Suprapubic skin (tissue), 4 donors: ENCODE results near the gene ABHD2. TPM values are rescaled to one million over a fixed set of nuclear protein-coding genes. Genes with fewer than 3 reads are reported as not detected.
"Not testable (repeated sequence)": the region's sequence is repeated elsewhere in the genome, so short reads cannot be mapped to it uniquely, and the experiment has no call there.

ENCODE experiments used
- DNase-seq, 2 donors: peaks; one replicate each; pipeline ENCODE4 v3.0.0-alpha.2; 2019; ENCODE audit warnings: low spot score in 2 of 2
- H3K27ac ChIP-seq: fragments of 200-600 bp; sonication (generic); one replicate; pipeline ENCODE4 v1.5.1; 2019
- H3K27me3 ChIP-seq: fragments of 200-600 bp; sonication (generic); one replicate; pipeline ENCODE4 v1.5.1; 2019
- H3K36me3 ChIP-seq: fragments of 200-600 bp; sonication (generic); one replicate; pipeline ENCODE4 v1.5.1; 2019
- H3K4me1 ChIP-seq: fragments of 200-600 bp; sonication (generic); one replicate; pipeline ENCODE4 v1.5.1; 2019
- H3K4me3 ChIP-seq: fragments of 200-600 bp; sonication (generic); one replicate; pipeline ENCODE4 v1.5.1; 2019; ENCODE audit warnings: mild to moderate bottlenecking
- H3K9me3 ChIP-seq: fragments of 200-600 bp; sonication (generic); one replicate; pipeline ENCODE4 v1.5.1; 2019
- EP300 ChIP-seq: sonication (generic); formaldehyde crosslinking; IDR thresholded peaks from one replicate; pipeline ENCODE4 v1.6.1; 2017; ENCODE audit warnings: antibody characterized with exemption
- POLR2A ChIP-seq, 2 donors: fragments of 450-650 bp; IDR thresholded peaks; one replicate each; pipeline ENCODE4 v1.6.1; 2017; ENCODE audit warnings: antibody characterized with exemption in 2 of 2, mild to moderate bottlenecking in 2 of 2, moderate library complexity in 2 of 2
- POLR2AphosphoS5 ChIP-seq, 3 donors: sonication (generic); formaldehyde crosslinking; IDR thresholded peaks; one replicate each; pipeline ENCODE4 v1.6.1; 2017; ENCODE audit warnings: antibody characterized with exemption in 3 of 3
- WGBS: methylation state at CpG from one replicate; pipeline ENCODE4 v1.1.5; 2018; 5-methylcytosine and 5-hydroxymethylcytosine counted together
- total RNA-seq, 4 donors: library from RNA; depleted of rRNA; stranded (reverse); fragments of >200 nt; gene quantifications; one replicate each; pipeline ENCODE4 v1.1.0, GENCODE V29; 2016
- TF ChIP-seq, protein P1 (sequence below), 2 donors: fragments of 200-600 bp in 1 of 2; fragments of 450-650 bp in 1 of 2; sonication (generic) in 1 of 2; IDR thresholded peaks; one replicate each; pipeline ENCODE4 v1.5.1; 2016 to 2019; ENCODE audit warnings: antibody characterized with exemption in 2 of 2, mild to moderate bottlenecking in 1 of 2, moderate library complexity in 1 of 2

ABHD2 gene
- total RNA-seq, 4 donors from 2014 or later = 38.0 to 78.0 (median 63.2) TPM

DNA sequence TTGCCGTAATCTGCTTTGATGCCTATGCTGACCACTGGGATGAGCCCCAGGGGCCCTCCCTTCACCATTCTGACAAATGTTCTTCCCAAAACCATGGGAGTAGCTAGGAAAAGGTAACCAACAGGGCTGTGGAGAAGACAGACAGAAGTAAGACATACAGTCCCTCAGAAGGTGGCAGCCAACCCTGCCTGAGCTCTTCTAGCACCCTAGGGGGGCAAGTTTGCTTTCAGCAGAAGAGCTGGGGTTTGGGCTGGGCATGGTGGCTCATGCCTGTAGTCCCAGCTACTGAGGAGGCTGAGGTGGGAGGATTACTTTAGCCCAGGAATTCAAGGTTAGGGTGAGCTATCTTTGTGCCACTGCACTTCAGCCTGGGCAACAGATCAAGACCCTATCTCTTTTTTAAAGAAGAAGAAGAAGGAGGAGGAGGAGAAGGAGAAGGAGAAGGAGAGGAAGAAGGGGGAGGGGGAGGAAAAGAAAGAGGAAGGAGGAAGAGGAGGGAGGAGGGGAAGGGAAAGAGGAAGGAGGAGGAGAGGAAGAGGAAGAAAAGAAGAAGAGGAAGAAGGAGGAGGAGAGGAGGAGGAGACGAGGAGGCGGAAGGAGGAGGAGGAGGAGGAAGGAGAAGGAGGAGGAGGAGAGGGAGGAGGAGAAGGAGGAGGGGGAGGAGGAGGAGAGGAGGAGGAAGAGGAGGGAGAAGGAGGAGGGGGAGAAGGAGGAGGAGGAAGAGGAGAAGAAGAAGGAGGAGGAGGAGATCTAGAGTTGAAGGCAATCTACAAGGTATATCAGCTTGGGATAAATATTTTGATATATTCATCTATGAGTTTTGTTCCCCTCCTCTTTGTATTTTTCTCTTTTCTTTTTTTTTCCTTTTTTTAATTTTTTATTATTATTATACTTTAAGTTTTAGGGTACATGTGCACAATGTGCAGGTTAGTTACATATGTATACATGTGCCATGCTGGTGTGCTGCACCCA is 44.9 kb upstream of the ABHD2 start:
- no peak overlapping the region for H3K4me3 ChIP-seq
- DNase-seq = no peak
- no peaks in the 10 kb centered on the region for H3K36me3 ChIP-seq
- no peaks in the 10 kb centered on the region for H3K27me3 ChIP-seq
- 80% methylated on average over 3 of the region's 3 CpGs for WGBS
- no peaks in the 10 kb centered on the region for H3K4me1 ChIP-seq
- no peak overlapping the region for H3K27ac ChIP-seq
- no peak for TF ChIP-seq POLR2A (IDR thresholded peaks at IDR 0.05)
- TF ChIP-seq, protein P1, sequence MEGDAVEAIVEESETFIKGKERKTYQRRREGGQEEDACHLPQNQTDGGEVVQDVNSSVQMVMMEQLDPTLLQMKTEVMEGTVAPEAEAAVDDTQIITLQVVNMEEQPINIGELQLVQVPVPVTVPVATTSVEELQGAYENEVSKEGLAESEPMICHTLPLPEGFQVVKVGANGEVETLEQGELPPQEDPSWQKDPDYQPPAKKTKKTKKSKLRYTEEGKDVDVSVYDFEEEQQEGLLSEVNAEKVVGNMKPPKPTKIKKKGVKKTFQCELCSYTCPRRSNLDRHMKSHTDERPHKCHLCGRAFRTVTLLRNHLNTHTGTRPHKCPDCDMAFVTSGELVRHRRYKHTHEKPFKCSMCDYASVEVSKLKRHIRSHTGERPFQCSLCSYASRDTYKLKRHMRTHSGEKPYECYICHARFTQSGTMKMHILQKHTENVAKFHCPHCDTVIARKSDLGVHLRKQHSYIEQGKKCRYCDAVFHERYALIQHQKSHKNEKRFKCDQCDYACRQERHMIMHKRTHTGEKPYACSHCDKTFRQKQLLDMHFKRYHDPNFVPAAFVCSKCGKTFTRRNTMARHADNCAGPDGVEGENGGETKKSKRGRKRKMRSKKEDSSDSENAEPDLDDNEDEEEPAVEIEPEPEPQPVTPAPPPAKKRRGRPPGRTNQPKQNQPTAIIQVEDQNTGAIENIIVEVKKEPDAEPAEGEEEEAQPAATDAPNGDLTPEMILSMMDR (IDR thresholded peaks at IDR 0.05) = no peak
- TF ChIP-seq EP300 = no peak
- no peak for TF ChIP-seq POLR2AphosphoS5 (IDR thresholded peaks at IDR 0.05)
- no peaks in the 10 kb centered on the region for H3K9me3 ChIP-seq

DNA sequence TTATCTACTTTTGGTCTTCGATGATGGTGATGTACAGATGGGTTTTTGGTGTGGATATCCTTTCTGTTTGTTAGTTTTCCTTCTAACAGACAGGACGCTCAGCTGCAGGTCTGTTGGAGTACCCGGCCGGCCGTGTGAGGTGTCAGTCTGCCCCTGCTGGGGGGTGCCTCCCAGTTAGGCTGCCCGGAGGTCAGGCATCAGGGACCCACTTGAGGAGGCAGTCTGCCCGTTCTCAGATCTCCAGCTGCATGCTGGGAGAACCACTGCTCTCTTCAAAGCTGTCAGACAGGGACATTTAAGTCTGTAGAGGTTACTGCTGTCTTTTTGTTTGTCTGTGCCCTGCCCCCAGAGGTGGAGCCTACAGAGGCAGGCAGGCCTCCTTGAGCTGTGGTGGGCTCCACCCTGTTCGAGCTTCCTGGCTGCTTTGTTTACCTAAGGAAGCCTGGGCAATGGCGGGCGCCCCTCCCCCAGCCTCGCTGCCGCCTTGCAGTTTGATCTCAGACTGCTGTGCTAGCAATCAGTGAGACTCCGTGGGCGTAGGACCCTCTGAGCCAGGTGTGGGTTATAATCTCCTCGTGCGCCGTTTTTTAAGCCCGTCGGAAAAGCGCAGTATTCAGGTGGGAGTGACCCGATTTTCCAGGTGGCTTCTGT is 39.1 kb upstream of the ABHD2 start:
- H3K36me3 ChIP-seq, H3K4me1 ChIP-seq, H3K9me3 ChIP-seq, DNase-seq, H3K27me3 ChIP-seq, H3K4me3 ChIP-seq, H3K27ac ChIP-seq: not testable (repeated sequence)
- WGBS = 63% methylated on average over 21 of the region's 21 CpGs

DNA sequence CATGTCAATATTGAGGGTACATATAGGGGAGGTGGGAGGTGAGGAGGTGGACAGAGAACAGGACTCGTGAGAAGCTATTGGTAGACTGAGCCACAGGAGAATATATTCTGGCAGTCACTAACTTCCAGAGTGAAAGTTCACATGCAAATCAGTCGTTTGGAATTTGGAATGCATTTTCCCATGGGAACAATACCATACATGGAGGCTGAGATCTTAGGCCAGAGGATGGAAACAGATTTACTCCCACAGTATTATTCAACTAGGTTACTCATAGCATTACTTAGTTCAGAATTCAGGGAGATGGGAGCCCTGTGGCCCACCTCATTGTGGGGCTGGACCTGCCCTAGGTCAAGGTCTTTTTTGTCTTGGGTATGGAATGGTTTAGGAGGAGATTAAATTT is 36.4 kb upstream of the ABHD2 start:
- no peaks in the 10 kb centered on the region for H3K9me3 ChIP-seq
- TF ChIP-seq POLR2A (IDR thresholded peaks at IDR 0.05) (no peak), POLR2AphosphoS5 (IDR thresholded peaks at IDR 0.05) (no peak), EP300 (no peak)
- TF ChIP-seq, protein P1 (IDR thresholded peaks at IDR 0.05) = no peak
- H3K27ac ChIP-seq = no peak overlapping the region
- 43% methylated on average over 2 of the region's 2 CpGs for WGBS
- no peaks in the 10 kb centered on the region for H3K4me1 ChIP-seq
- no peaks in the 10 kb centered on the region for H3K36me3 ChIP-seq
- no peak overlapping the region for H3K4me3 ChIP-seq
- no peaks in the 10 kb centered on the region for H3K27me3 ChIP-seq
- no peak for DNase-seq

DNA sequence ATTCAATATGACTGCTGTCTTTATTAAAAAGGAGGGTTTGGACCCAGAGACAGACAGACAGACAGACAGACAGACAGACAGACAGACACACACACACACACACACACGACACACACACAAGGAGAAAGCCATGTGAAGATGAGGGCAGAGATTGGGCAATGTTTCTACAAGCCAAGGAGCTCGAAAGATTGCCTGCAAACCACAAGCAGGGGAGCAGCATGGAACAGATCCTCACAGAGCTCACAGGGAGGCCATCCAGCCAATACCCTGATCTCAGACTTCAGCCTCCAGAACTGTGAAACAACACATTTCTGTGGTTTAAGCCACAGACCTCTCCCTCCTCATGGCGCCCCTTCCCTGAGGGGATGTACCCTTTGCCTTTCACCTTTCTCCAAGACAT is 35.8 kb upstream of the ABHD2 start:
- H3K4me1 ChIP-seq = no peaks in the 10 kb centered on the region
- DNase-seq = no peak
- H3K27ac ChIP-seq = no peak overlapping the region
- no peaks in the 10 kb centered on the region for H3K9me3 ChIP-seq
- TF ChIP-seq POLR2AphosphoS5 (IDR thresholded peaks at IDR 0.05) (no peak), POLR2A (IDR thresholded peaks at IDR 0.05) (no peak)
- TF ChIP-seq, protein P1 (IDR thresholded peaks at IDR 0.05) = no peak
- H3K27me3 ChIP-seq = no peaks in the 10 kb centered on the region
- H3K36me3 ChIP-seq = no peaks in the 10 kb centered on the region
- 76% methylated on average over 3 of the region's 3 CpGs for WGBS
- H3K4me3 ChIP-seq = no peak overlapping the region

DNA sequence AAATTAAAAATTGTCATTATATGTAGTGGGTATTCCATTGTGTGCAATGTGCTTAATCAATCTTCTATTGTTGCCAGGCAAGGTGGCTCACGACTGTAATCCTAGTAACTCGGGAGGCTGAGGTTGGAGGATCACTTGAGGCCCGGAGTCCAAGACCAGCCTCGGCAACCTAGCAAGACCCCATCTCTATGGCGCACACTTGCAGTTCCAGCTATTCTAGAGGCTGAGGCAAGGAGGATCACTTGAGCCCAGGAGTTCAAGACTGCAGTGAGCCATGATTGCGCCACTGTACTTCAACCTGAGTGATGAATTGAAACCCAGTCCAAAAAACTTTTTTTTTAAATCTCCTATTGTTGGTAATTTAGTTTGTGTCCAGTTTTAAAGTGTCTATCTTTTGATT is 33.4 kb upstream of the ABHD2 start:
- H3K4me3 ChIP-seq = no peak overlapping the region
- no peak for TF ChIP-seq POLR2A (IDR thresholded peaks at IDR 0.05)
- no peak for TF ChIP-seq EP300
- TF ChIP-seq, protein P1 (IDR thresholded peaks at IDR 0.05) = no peak
- no peak for TF ChIP-seq POLR2AphosphoS5 (IDR thresholded peaks at IDR 0.05)
- H3K4me1 ChIP-seq = peaks cover 4% of the 10 kb centered on the region
- H3K9me3 ChIP-seq = no peaks in the 10 kb centered on the region
- WGBS = 93% methylated on average over 6 of the region's 6 CpGs
- H3K27me3 ChIP-seq = no peaks in the 10 kb centered on the region
- DNase-seq = no peak
- no peak overlapping the region for H3K27ac ChIP-seq
- no peaks in the 10 kb centered on the region for H3K36me3 ChIP-seq
